Endothelial cell of hepatic sinusoid (primary cell): ENCODE results near the gene RCE1.

ENCODE experiments used
- in situ Hi-C: cut with HindIII; loops from 2 replicates; pipeline ENCODE4 v1.10.0; 2017; ENCODE audit warnings: low sequenced_read_pairs

RCE1 gene

DNA sequence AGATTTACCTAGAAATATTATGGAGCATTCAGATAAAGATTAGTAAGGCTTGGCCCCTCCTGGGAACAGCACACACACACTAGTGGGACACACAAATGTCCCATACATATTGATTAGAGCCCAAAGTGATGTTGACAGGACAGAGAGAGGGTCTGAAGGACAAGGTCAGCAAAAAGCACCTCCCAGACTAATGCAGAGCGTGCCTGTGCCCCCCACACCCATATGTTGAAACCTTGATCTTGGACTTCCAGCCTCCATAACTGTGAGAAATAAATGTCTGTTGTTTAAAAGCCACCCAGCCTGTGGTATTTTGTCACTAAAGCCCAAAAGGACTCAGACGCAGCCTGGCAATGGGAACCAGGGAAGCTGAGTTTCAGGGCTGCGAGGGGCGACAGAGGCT, 41.2 kb downstream of the RCE1 start:
- in situ Hi-C loops, result no loop called here

GRCh38 chr11:66885469-66885868, 42.2 kb downstream of the RCE1 start:
- in situ Hi-C loops, result loop anchor here (5.0 kb wide), 1 partner anchor 137 kb away; the partner anchor contains the start of gene SYT12

DNA sequence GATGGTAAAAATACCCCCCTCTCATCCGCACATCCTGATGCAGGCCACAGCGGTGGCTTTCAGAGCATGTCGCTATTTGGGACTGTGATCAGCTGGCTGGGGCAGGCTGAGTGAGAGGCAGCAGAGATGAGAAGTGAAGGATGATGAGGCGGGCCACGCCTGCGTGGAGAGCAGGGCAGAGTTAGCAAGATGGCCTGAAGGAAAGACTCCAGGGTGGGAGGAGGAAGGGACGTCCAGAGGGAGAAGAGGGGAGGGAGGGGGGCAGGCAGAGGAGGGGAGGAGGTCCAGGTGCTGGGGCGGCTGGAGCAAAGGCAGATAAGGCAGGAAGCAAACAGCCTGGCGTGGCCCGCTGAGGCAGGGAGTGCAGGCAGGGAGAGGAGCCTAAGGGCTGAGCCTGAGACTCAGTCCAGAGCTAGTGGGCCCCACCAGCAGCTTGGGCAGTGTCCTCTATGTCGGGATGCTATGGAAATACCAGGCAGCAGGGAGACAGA, 42.8 kb downstream of the RCE1 start:
- in situ Hi-C loops, result loop anchor here (5.0 kb wide), 1 partner anchor 136 kb away; the partner anchor contains the start of gene SYT12

GRCh38 chr11:66886671-66887221, 43.5 kb downstream of the RCE1 start:
- in situ Hi-C loops, result loop anchor here (5.0 kb wide), 1 partner anchor 136 kb away; the partner anchor contains the start of gene SYT12

GRCh38 chr11:66887526-66887925, 44.3 kb downstream of the RCE1 start:
- in situ Hi-C loops, result loop anchor here (5.0 kb wide), 1 partner anchor 135 kb away; the partner anchor contains the start of gene SYT12

DNA sequence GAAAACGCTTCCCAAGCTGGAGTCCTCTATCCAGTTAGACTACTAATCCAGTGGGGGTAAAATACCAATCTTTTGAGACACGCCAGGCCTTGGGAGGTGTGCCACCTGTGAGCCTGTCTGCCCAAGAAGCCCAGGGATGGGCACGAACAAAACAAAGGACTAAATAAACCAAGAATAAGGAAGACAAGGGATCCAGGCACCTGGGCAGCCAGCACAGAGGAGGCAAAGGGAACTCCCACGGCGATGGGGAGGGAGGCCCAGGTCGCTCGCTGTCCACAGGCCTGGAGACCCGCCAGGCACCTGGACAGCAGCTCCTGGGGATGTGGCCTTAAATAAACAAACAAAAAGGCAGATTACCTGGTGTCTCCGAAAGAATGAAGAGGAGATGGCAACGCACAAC, 45.0 kb downstream of the RCE1 start:
- in situ Hi-C loops, result loop anchor here (5.0 kb wide), 1 partner anchor 134 kb away; the partner anchor contains the start of gene SYT12

DNA sequence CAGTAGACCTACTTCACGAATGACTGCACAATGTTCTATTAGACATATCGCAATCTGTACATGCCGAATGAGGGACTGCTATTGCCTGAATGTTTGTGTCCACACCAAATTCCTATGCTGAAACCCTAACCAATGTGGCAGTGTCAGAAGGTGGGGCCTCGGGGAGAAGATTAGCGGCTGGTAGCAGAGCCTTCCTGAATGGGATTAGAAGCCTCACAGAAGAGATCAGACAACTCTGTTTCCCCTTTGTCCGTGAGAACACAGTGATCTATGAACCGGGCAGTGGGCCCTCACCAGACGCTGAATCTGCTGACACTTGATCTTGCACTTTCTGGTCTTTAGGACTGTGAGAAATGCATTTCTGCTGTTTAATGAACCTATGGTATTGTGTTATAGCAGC, 46.7 kb downstream of the RCE1 start:
- in situ Hi-C loops, result loop anchor here (5.0 kb wide), 1 partner anchor 132 kb away; the partner anchor contains the start of gene SYT12

DNA sequence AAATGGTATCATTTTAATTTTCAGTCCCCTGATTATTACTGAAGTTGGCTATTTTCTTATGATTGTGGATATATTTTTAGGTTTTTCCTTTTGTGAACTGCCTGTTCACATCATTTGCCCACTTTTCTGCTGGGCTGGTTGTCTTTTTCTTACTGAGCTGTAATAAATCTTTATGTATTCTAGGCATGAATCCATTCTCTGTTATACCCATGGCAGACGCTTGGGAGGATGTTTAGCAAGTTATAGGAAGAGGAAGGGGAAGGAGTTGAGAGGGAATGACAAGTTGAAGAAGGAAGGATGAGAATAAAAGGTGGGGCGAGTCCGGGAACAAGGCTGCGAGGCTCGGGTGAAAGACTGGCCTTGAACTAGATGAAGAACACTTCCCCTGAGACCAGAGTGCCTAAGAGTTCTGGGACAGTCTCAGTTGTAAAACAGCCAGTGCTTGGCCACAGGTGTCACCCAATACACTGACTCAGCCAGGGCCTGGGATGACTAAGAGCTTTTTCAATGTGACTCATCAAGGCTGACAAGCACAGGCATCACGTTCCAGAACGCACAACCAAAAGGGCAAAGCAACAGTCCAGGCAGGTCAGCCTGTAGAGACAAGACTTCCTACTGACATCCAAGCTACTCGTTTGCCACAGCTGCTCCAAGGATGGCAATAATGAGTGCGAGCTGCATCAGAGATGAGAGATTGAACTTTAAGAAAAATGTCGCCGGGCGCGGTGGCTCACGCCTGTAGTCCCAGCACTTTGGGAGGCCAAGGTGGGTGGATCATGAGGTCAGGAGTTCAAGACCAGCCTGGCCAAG, 48.8 kb downstream of the RCE1 start:
- in situ Hi-C loops, result no loop called here

- in situ Hi-C loops, result no loop called here
Measured at GRCh38 chr11:66892911-66893310, 49.7 kb downstream of the RCE1 start.

DNA sequence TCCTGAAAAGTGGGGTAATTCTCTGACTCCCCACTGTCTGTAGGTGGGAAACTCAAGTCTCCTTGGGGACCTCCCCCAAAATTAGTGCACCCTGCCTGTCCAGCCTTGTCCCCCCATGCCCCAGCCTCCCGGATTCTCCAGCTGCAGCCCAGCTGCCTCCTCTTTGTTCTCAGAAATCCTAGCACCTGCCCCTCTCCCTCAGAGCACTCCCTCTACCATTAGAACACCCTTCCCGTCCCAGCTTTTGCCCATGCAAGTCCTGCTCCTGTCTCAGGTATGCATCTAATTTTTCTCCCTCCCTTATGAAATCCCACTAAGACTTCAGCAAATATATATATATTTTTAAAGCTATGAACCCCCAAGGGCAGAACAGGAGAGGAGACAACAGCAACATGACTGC, 50.9 kb downstream of the RCE1 start:
- in situ Hi-C loops, result no loop called here
